ENCODE data around the gene TICRR.

- TF ChIP-seq, protein P1, sequence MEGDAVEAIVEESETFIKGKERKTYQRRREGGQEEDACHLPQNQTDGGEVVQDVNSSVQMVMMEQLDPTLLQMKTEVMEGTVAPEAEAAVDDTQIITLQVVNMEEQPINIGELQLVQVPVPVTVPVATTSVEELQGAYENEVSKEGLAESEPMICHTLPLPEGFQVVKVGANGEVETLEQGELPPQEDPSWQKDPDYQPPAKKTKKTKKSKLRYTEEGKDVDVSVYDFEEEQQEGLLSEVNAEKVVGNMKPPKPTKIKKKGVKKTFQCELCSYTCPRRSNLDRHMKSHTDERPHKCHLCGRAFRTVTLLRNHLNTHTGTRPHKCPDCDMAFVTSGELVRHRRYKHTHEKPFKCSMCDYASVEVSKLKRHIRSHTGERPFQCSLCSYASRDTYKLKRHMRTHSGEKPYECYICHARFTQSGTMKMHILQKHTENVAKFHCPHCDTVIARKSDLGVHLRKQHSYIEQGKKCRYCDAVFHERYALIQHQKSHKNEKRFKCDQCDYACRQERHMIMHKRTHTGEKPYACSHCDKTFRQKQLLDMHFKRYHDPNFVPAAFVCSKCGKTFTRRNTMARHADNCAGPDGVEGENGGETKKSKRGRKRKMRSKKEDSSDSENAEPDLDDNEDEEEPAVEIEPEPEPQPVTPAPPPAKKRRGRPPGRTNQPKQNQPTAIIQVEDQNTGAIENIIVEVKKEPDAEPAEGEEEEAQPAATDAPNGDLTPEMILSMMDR (IDR thresholded peaks at IDR 0.05): no peak
- TF ChIP-seq POLR2AphosphoS5 (IDR thresholded peaks at IDR 0.05): no peak
These were observed 79.9 kb downstream of the TICRR start, which contains the start of gene KIF7 for GRCh38 chr15:89654847-89655805.

Measured in upper lobe of left lung (tissue), 4 donors.